Myocyte (in vitro differentiated cells): ENCODE data around the gene GPR162. TPM values are rescaled to one million over a fixed set of nuclear protein-coding genes. Genes with fewer than 3 reads are reported as not detected.

Source experiments
- DNase-seq: peaks from one replicate; pipeline ENCODE4 v3.0.0-alpha.2; 2012; ENCODE audit warnings: low read depth
- total RNA-seq: library from RNA; depleted of rRNA; stranded (reverse); fragments of >200 nt; gene quantifications from 2 replicates; pipeline ENCODE4 v1.2.3, GENCODE V29; 2014

Gene GPR162
- total RNA-seq, 1 donor from 2014 or later = 2.5 TPM

GRCh38 chr12:6787309-6787708 is 34.3 kb upstream of the GPR162 start:
- no peak for DNase-seq

GRCh38 chr12:6788972-6789924 is 32.4 kb upstream of the GPR162 start, which contains the start of gene CD4:
TSS of gene CD4 (plus strand) at chr12:6789528. CDS start at chr12:6800139, 10,611 bp downstream.
- DNase-seq = peak; percentile 5

- no peak for DNase-seq
These were observed 31.0 kb upstream of the GPR162 start for GRCh38 chr12:6790496-6791150.

GRCh38 chr12:6791931-6792520 is 29.6 kb upstream of the GPR162 start:
- DNase-seq = no peak

- DNase-seq = no peak
These were observed 29.0 kb upstream of the GPR162 start for GRCh38 chr12:6792522-6793201.

- DNase-seq = no peak
These were observed 26.5 kb upstream of the GPR162 start for GRCh38 chr12:6795088-6795487.

GRCh38 chr12:6796576-6796975 is 25.0 kb upstream of the GPR162 start:
- no peak for DNase-seq

GRCh38 chr12:6799147-6799546 is 22.5 kb upstream of the GPR162 start:
- no peak for DNase-seq

- no peak for DNase-seq
These were observed 14.5 kb upstream of the GPR162 start for GRCh38 chr12:6807170-6807569.

- no peak for DNase-seq
These were observed 12.6 kb upstream of the GPR162 start for GRCh38 chr12:6809056-6809455.

- DNase-seq = no peak
These were observed 10.9 kb upstream of the GPR162 start for GRCh38 chr12:6810758-6811157.

- no peak for DNase-seq
These were observed 8.3 kb upstream of the GPR162 start for GRCh38 chr12:6813363-6813762.

GRCh38 chr12:6816598-6816997 is 5.0 kb upstream of the GPR162 start:
- DNase-seq = no peak

- DNase-seq = no peak
These were observed 4.5 kb upstream of the GPR162 start for GRCh38 chr12:6817098-6817497.

- DNase-seq = no peak
These were observed 3.9 kb upstream of the GPR162 start for GRCh38 chr12:6817662-6818157.

GRCh38 chr12:6818222-6818621 is 3.4 kb upstream of the GPR162 start:
- DNase-seq = no peak

- DNase-seq = no peak
These were observed 3.0 kb upstream of the GPR162 start for GRCh38 chr12:6818645-6819044.

GRCh38 chr12:6819106-6820030 is 2.3 kb upstream of the GPR162 start:
- DNase-seq = no peak

- DNase-seq = no peak
These were observed 1.5 kb upstream of the GPR162 start for GRCh38 chr12:6820166-6820565.
